WI38 (cell line): ENCODE measurements around the gene C2CD4D.

Source experiments
- H3K4me3 ChIP-seq: 2 replicates; pipeline ENCODE4 v1.5.1; 2011; ENCODE audit warnings: low read depth, mild to moderate bottlenecking, control low read depth, low read length
- TF ChIP-seq, protein P1 (sequence below): IDR thresholded peaks from 2 replicates; pipeline ENCODE4 v1.5.1; 2012; ENCODE audit warnings: low read depth, mild to moderate bottlenecking, control low read depth, low read length

The C2CD4D gene

DNA sequence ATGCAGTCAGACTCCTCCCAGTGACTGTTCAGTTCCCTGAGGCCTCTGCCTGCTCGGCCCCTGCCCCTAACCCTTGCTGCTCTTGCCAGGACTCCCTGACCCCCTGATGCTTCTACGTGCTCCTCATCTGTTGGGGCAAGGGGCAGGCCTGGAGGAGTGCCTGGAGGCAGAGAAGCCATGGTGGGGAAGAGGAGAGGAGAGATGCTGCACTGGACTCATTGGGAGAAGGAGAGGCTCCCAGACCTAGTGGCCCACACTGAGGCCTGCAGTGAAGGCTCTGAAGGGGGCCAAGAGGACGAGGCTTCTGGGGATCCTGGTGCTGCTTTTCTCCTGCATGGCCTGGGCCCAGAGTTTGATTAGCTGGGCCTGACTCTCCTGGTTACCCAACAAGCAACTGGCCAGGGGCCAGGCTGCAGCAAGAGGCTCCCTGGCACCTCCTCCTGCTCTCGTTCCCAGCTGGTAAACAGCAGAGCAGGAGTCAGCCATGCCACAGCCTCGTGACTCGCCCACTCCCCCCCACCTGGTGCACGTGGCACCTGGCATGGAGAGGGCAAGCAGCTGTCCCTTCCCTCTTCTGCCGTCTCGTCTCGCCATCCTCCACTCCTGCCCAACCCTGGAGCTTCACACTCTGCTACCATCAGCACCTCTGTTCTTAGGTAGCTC, 7.2 kb downstream of the C2CD4D start:
- H3K4me3 ChIP-seq, result no peak overlapping the region
- TF ChIP-seq, protein P1, sequence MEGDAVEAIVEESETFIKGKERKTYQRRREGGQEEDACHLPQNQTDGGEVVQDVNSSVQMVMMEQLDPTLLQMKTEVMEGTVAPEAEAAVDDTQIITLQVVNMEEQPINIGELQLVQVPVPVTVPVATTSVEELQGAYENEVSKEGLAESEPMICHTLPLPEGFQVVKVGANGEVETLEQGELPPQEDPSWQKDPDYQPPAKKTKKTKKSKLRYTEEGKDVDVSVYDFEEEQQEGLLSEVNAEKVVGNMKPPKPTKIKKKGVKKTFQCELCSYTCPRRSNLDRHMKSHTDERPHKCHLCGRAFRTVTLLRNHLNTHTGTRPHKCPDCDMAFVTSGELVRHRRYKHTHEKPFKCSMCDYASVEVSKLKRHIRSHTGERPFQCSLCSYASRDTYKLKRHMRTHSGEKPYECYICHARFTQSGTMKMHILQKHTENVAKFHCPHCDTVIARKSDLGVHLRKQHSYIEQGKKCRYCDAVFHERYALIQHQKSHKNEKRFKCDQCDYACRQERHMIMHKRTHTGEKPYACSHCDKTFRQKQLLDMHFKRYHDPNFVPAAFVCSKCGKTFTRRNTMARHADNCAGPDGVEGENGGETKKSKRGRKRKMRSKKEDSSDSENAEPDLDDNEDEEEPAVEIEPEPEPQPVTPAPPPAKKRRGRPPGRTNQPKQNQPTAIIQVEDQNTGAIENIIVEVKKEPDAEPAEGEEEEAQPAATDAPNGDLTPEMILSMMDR, result no peak

DNA sequence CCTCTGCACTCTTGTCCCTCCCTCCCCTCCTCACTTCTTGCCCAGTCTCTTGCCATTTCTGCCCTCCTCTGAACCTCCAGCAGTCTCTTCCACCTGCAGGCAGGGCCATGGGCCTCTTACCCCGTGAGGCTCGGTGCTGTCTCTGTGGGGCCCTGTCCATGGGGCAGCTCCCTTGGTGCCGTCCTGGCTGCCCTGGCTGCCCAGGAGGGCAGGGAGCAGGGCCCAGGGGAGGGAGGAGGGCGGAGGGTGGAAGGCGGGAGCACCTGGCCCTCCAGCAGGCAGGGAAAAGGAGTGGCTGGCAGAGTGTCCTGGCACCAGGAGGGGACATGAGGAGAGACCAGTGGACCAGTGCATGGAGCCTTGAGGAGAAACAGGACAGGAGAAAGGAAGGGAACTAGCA, 8.0 kb downstream of the C2CD4D start, which contains the start of gene RORC:
Gene RORC, minus strand, starts transcription at position 198 of the 400 bp plus-strand sequence. Its CDS starts 38 bp downstream, at position 160.
- no peak within 1 kb of the TSS for H3K4me3 ChIP-seq

DNA sequence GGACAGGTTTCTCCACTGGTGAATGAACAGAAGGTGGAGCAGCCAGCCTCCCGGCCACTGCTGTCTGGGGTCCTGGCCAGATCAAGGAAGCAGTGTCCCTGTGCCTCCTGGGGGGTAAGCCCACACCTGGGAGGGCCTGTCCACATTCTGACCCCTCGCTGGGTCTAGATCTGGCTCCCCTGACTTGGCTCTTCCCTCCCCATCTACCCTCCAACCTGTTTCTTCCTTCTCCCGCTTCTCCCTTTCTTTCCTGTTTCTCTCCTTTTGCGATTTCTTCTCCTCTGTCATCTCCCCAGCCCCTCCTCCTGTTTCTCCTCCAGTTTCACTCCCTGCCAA, 8.4 kb downstream of the C2CD4D start:
- H3K4me3 ChIP-seq, result no peak overlapping the region
- TF ChIP-seq, protein P1, result no peak

More for the DNA sequence above, 8.0 kb downstream of the C2CD4D start, which contains the start of gene RORC:
- TF ChIP-seq, protein P1, result no peak

DNA sequence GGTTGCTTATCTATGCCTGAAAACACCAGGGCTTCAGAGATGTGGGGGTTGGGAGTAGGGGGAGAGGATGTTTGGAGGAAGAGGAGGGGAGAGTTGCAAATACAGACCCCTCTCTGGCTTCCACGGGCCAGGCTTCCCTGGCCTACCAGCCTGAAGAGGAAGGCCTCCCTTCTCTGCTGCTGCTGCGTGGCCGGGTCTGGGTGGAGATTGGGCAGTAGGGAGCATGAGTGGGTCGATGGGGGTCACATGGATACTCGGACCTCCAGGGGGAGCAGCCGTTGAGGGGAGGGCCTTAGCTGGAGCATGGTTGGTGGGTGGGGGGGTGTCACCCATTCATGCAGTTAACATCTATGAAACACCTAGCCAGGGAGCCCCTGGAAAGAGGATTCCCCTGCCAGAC, 9.6 kb downstream of the C2CD4D start:
- TF ChIP-seq, protein P1, result no peak
- no peak overlapping the region for H3K4me3 ChIP-seq

DNA sequence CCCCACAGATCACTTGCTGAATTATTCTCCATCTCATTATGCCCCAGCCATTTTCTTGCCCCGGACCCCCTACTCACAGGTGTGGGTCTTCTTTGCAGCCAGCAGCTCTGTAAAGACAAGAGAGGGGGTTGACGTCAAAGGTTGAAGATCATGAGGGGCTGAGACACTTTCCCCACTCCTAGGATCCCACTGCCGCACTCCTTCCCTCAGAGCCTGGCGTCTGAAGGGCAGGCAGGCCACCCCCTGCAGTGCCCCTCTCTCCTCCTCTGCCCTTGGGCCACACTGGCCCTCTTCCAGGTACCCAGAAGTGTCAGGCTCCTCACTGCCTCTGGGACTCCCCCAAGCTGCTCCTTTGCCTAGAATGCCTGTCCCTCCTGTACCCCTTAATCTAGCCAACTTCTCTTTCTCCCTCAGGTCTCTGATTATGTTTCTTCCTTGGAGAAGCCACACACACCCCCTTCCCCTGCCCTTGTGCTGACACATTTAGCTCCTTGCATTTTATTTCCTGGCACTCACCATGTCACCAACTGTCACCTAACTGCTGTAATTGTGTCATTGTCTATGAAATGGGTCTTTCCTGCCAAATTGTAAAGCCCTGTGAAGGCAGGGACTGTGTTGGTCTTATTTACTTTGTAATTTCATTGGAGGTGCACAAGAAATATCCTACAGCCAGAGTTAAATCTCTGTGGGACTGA, 10.1 kb downstream of the C2CD4D start:
- TF ChIP-seq, protein P1, result no peak
- H3K4me3 ChIP-seq, result no peak overlapping the region

DNA sequence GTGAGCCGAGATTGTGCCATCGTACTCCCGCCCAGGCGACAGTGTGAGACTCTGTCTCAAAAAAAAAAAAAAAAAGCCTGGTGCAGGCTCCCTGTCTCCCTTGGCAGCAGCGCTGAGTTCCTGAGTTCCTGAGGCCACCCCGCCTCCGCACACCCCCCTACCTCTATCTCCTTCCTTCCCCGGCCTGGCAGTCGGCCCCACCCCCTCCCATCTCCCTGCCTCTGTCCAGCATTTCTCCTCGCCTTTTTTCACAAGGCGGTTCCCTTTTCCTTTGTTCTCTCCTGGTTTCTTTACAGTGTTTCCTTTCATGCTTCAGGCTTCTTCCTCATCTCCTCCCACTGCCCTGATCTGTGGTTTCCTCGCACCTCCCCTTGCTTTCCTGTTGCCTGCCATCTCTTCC, 10.7 kb downstream of the C2CD4D start:
- no peak overlapping the region for H3K4me3 ChIP-seq
- TF ChIP-seq, protein P1, result no peak

DNA sequence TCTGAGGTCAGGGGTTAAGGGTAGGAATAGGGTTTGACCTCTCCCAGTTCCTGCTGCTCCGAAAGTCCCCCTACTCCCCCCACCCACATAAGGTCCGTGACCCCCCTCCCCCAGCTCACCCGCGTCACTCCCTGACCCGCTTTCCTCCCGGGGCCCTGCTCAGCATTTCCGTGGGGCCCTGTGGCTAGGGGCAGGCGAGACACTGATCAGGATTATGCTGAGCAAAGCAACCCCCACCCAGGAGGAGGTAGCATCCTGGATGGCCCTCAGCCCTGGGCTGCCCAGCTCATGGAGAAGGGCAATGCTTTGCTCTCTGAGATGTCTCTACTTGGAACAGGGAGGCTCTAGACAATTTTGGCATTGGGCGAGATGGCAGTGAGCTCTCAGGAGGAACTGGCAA, 11.8 kb downstream of the C2CD4D start:
- H3K4me3 ChIP-seq, result no peak overlapping the region
- TF ChIP-seq, protein P1, result no peak
